ENCODE measurements around the gene UBE2O.

DNA sequence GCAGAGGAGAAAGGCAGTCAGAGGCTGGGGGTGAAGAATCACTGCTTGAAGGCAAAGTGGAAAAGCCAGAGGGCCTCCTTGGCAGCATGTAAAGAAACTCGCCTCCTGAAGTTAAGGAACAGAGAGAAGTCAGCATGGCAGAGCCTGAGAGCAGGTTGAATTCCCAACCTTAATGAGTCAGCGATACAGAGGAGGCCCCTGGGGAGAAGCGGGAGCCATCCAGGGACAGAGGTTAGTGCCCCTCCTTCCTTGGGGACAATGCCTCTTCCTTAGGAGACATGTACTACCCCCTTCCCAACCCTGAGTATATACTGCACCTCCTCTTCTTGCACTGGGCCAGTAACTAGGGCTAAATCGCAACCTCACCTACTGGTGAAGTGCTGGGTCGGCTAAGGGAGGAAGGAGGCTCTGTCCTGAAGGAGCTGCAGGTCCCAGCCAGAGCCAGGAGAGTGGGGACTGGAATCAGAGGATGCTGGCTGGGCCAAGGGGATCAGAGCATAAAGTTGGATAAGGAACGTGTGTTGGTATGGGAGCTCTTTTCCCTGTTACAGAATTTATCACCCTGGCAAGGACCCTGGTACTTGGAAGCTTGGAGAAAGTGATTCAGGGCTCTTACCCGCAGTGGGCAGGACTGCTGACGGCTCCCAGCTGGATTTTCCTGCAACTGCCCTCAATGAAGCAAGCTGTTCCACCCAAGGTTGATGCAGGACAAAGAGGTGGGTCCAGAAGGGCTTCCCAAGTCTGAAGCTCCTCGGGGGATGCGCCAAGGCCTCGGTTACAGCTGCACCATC lies 9.0 kb upstream of the UBE2O start:
- TF ChIP-seq POLR2AphosphoS5 (IDR thresholded peaks at IDR 0.05; ENCODE audit: low read depth) (no peak), STAT1 (IDR thresholded peaks at IDR 0.05; ENCODE audit: unreplicated experiment) (no peak), EZH2 (IDR thresholded peaks at IDR 0.05; ENCODE audit: low read depth, unreplicated experiment) (no peak), EZH2phosphoT487 (IDR thresholded peaks at IDR 0.05; ENCODE audit: unreplicated experiment) (no peak), JUNB (IDR thresholded peaks at IDR 0.05; ENCODE audit: unreplicated experiment) (no peak), CREB1 (CRISPR knock-in tag; IDR thresholded peaks at IDR 0.05; ENCODE audit: low read depth) (no peak)
- TF ChIP-seq, protein P1, sequence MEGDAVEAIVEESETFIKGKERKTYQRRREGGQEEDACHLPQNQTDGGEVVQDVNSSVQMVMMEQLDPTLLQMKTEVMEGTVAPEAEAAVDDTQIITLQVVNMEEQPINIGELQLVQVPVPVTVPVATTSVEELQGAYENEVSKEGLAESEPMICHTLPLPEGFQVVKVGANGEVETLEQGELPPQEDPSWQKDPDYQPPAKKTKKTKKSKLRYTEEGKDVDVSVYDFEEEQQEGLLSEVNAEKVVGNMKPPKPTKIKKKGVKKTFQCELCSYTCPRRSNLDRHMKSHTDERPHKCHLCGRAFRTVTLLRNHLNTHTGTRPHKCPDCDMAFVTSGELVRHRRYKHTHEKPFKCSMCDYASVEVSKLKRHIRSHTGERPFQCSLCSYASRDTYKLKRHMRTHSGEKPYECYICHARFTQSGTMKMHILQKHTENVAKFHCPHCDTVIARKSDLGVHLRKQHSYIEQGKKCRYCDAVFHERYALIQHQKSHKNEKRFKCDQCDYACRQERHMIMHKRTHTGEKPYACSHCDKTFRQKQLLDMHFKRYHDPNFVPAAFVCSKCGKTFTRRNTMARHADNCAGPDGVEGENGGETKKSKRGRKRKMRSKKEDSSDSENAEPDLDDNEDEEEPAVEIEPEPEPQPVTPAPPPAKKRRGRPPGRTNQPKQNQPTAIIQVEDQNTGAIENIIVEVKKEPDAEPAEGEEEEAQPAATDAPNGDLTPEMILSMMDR (conservative IDR thresholded peaks at IDR 0.05; ENCODE audit: low read depth in 2 of 2): no peak

All from GM23338 (cell line).